B cell (primary cell): ENCODE results near the gene RAB8A. TPM values are rescaled to one million over a fixed set of nuclear protein-coding genes. Genes with fewer than 3 reads are reported as not detected.

Source experiments
- ATAC-seq: fragments of 200-7000 bp; cut with Tn5 transposase; one replicate; pipeline ENCODE4 v1.10.0; 2021; ENCODE audit warnings: low read depth, mild to moderate bottlenecking, moderate number of reproducible peaks, moderate library complexity
- CTCF ChIA-PET: fragments of 350-600 bp; sonication (Branson Sonifier 250); formaldehyde crosslinking; loops from one replicate; lab custom pipeline; 2021; ENCODE audit warnings: antibody characterized with exemption, inconsistent platforms; lab: Charles Lee
- POLR2A ChIA-PET: fragments of 350-600 bp; sonication (Branson Sonifier 250); formaldehyde crosslinking; loops from one replicate; lab custom pipeline; 2021; ENCODE audit warnings: antibody characterized with exemption; lab: Charles Lee
- DNase-seq: peaks from one replicate; pipeline ENCODE4 v3.0.0; 2013
- H2AFZ ChIP-seq: 2 replicates; pipeline ENCODE4 v1.6.1; 2012; ENCODE audit warnings: mild to moderate bottlenecking, low read depth, low read length; ENCODE audit not compliant: insufficient read depth, poor library complexity, severe bottlenecking
- H3K27ac ChIP-seq, 2 donors: 1 replicate in 1 of 2; 2 replicates in 1 of 2; pipeline ENCODE4 v1.5.1; 2012 to 2013; ENCODE audit warnings: low read length in 2 of 2, mild to moderate bottlenecking in 2 of 2, moderate library complexity in 1 of 2
- H3K27me3 ChIP-seq, 4 experiments: fragments of 200-600 bp in 1 of 4; sonication (generic) in 1 of 4; replicated peaks in 1 of 4; 1 replicate in 2 of 4; 2 replicates in 2 of 4; pipeline versions ENCODE4 v1.6.1 to v1.7.0; 2013 to 2016; ENCODE audit warnings: low read length in 3 of 4, mild to moderate bottlenecking in 2 of 4, mixed read lengths in 1 of 4, moderate library complexity in 1 of 4; ENCODE audit not compliant: insufficient read depth in 4 of 4, control insufficient read depth in 3 of 4; ENCODE audit errors: control extremely low read depth in 1 of 4
- H3K36me3 ChIP-seq, 2 experiments: replicated peaks in 1 of 2; 1 replicate in 1 of 2; 2 replicates in 1 of 2; pipeline versions ENCODE4 v1.6.1 to v1.7.1; 2013; ENCODE audit warnings: low read length in 1 of 2; ENCODE audit not compliant: insufficient read depth in 2 of 2, control insufficient read depth in 1 of 2; ENCODE audit errors: control extremely low read depth in 1 of 2, extremely low read depth in 1 of 2
- H3K4me1 ChIP-seq, 2 donors: fragments of 200-600 bp in 1 of 2; sonication (generic) in 1 of 2; 1 replicate in 1 of 2; 2 replicates in 1 of 2; pipeline versions ENCODE4 v1.5.1 to v1.6.1; 2013 to 2017; ENCODE audit warnings: low read length in 2 of 2; ENCODE audit not compliant: control insufficient read depth in 2 of 2, insufficient read depth in 2 of 2
- H3K4me2 ChIP-seq: replicated peaks from 2 replicates; pipeline ENCODE3; 2012; ENCODE audit warnings: mild to moderate bottlenecking, low read depth, low read length; ENCODE audit not compliant: poor library complexity, severe bottlenecking
- H3K4me3 ChIP-seq, 5 experiments: fragments of 200-600 bp in 1 of 5; sonication (generic) in 1 of 5; 1 replicate in 3 of 5; 2 replicates in 2 of 5; pipeline versions ENCODE4 v1.5.1 to v1.7.0; 2011 to 2016; ENCODE audit warnings: low read length in 4 of 5, mild to moderate bottlenecking in 4 of 5, low read depth in 2 of 5, control low read depth in 1 of 5, moderate library complexity in 1 of 5; ENCODE audit not compliant: insufficient read depth in 1 of 5; ENCODE audit errors: control extremely low read depth in 1 of 5, extremely low read depth in 1 of 5
- H3K79me2 ChIP-seq: fragments of 200-600 bp; sonication (generic); one replicate; pipeline ENCODE4 v1.6.0; 2016; ENCODE audit warnings: low read length; ENCODE audit not compliant: control insufficient read depth, insufficient read depth
- H3K9ac ChIP-seq: fragments of 200-600 bp; sonication (generic); 2 replicates; pipeline ENCODE4 v1.6.1; 2017; ENCODE audit warnings: mild to moderate bottlenecking, low read length, moderate library complexity
- H3K9me3 ChIP-seq, 3 donors: one replicate each; pipeline versions ENCODE4 v1.6.1 to v1.7.1; 2013; ENCODE audit warnings: low read length in 2 of 3; ENCODE audit not compliant: control insufficient read depth in 2 of 3, insufficient read depth in 1 of 3; ENCODE audit errors: control extremely low read depth in 1 of 3
- H4K20me1 ChIP-seq: 2 replicates; pipeline ENCODE4 v1.6.0; 2012; ENCODE audit warnings: mild to moderate bottlenecking, low read length; ENCODE audit not compliant: insufficient read depth, control insufficient read depth, poor library complexity, severe bottlenecking
- H3K27ac Mint-ChIP-seq: one replicate; pipeline ENCODE4 v1.8.0; 2021; ENCODE audit warnings: mixed read lengths
- H3K27me3 Mint-ChIP-seq: one replicate; pipeline ENCODE4 v1.8.0; 2021; ENCODE audit warnings: mixed read lengths
- H3K4me1 Mint-ChIP-seq: one replicate; pipeline ENCODE4 v1.8.0; 2021; ENCODE audit warnings: mixed read lengths
- H3K4me3 Mint-ChIP-seq: one replicate; pipeline ENCODE4 v1.8.0; 2021; ENCODE audit warnings: mixed read lengths
- H3K9me3 Mint-ChIP-seq: one replicate; pipeline ENCODE4 v1.8.0; 2022; ENCODE audit warnings: mixed read lengths; ENCODE audit not compliant: insufficient read depth
- CTCF ChIP-seq: fragments of 200-600 bp; IDR thresholded peaks from one replicate; pipeline ENCODE4 v1.8.0; 2022; ENCODE audit warnings: antibody characterized with exemption, mild to moderate bottlenecking
- EZH2 ChIP-seq: IDR thresholded peaks from 2 replicates; pipeline ENCODE4 v1.6.1; 2012; ENCODE audit warnings: borderline replicate concordance, low read depth, mild to moderate bottlenecking, moderate library complexity, low read length; ENCODE audit not compliant: insufficient read depth, poor library complexity, severe bottlenecking
- WGBS: methylation state at CpG from one replicate; pipeline ENCODE4 v1.1.5; 2013; ENCODE audit warnings: missing lambda C conversion rate; ENCODE audit not compliant: insufficient coverage; 5-methylcytosine and 5-hydroxymethylcytosine counted together
- intact Hi-C: fragments of 100-400 bp; cut with micrococcal nuclease; formaldehyde crosslinking; loops from one replicate; pipeline ENCODE4 v1.10.0; 2022
- polyA plus RNA-seq: library from polyadenylated mRNA; depleted of rRNA; stranded (reverse); fragments of >200 nt; gene quantifications from 2 replicates; pipeline ENCODE4 v1.2.3, GENCODE V29; 2012
- total RNA-seq, 2 donors: library from RNA; stranded (reverse); fragments of 120-200 nt in 1 of 2; gene quantifications; 1 replicate in 1 of 2; 2 replicates in 1 of 2; pipeline versions ENCODE4 v1.2.3 to v1.2.4, GENCODE V29; 2013 to 2022

Gene RAB8A
- total and polyA plus RNA-seq, 2 donors (not counting 1 experiment from before 2014, with no cell fraction given) = 65.5 to 117 TPM

- WGBS = 46% methylated on average over 11 of the region's 16 CpGs
- intact Hi-C loops = loop anchor here (1.0 to 10.0 kb wide), 3 partner anchors 8 to 307 kb away; partner anchors contain the start of gene HSH2D
- Histone ChIP-seq H3K36me3 (peaks cover 0 to 22% of the 10 kb centered on the region in 2 experiments), H3K27ac (peak overlapping the region; percentile 80 to 91), H3K4me2 (peak overlapping the region; percentile 84), H3K27me3 (no peaks in the 10 kb centered on the region), H3K9ac (peak overlapping the region; percentile 84), H2AFZ (no peak overlapping the region), H4K20me1 (peaks cover 21% of the 10 kb centered on the region), H3K9me3 (no peaks in the 10 kb centered on the region), H3K4me1 (peaks cover 34 to 66% of the 10 kb centered on the region in 2 donors), H3K4me3 (peak overlapping the region; percentile 59 to 86 (median 74)), H3K79me2 (peaks cover 66% of the 10 kb centered on the region)
- H3K4me3 Mint-ChIP-seq = peak overlapping the region; percentile 88
- H3K27ac Mint-ChIP-seq = peak overlapping the region; percentile 97
- no peaks in the 10 kb centered on the region for H3K9me3 Mint-ChIP-seq
- peaks cover 67% of the 10 kb centered on the region for H3K4me1 Mint-ChIP-seq
- no peak for DNase-seq
- TF ChIP-seq CTCF (no peak), EZH2 (no peak)
- no peaks in the 10 kb centered on the region for H3K27me3 Mint-ChIP-seq
- ATAC-seq = no peak
- POLR2A ChIA-PET = interaction anchor here (0.6 to 1.6 kb wide), 12 partner anchors 8 to 735 kb away, joined by 3 to 10 read pairs (median 3); partner anchors contain the start of genes FAM32A, HSH2D and RAB8A
- CTCF ChIA-PET = interaction anchor here (0.7 to 7.4 kb wide), 11 partner anchors 9 to 339 kb away, joined by 3 to 74 read pairs (median 3); partner anchors contain the start of genes FAM32A and HSH2D
Observed at GRCh38 chr19:16077984-16078758, 33.5 kb upstream of the RAB8A start.
